ENCODE data around the gene SLC6A1. TPM values are rescaled to one million over a fixed set of nuclear protein-coding genes. Genes with fewer than 3 reads are reported as not detected.

Gene SLC6A1
- total RNA-seq, 1 donor, result not detected

GRCh38 chr3:10962481-10963036, 30.0 kb upstream of the SLC6A1 start:
- no peak for TF ChIP-seq CTCF (IDR thresholded peaks at IDR 0.05; ENCODE audit: extremely low read depth, low read depth, low read length)
- Histone ChIP-seq H3K4me2 (ENCODE audit: insufficient read depth, low read length) (no peak overlapping the region), H4K20me1 (ENCODE audit: insufficient read depth, low read length) (no peaks in the 10 kb centered on the region), H3K9me3 (ENCODE audit: low read depth, low read length) (no peaks in the 10 kb centered on the region), H3K36me3 (ENCODE audit: insufficient read depth, low read length) (no peaks in the 10 kb centered on the region), H3K4me3 (ENCODE audit: insufficient read depth, low read length) (no peak overlapping the region), H3K4me1 (ENCODE audit: insufficient read depth, low read length) (no peaks in the 10 kb centered on the region), H3K27me3 (ENCODE audit: insufficient read depth, low read length) (peaks cover 19% of the 10 kb centered on the region), H2AFZ (ENCODE audit: low read length) (no peak overlapping the region), H3K79me2 (ENCODE audit: insufficient read depth, low read length) (no peaks in the 10 kb centered on the region), H3K27ac (ENCODE audit: low read depth, low read length) (no peak overlapping the region)
- no peak for DNase-seq (ENCODE audit: insufficient read length, low spot score, missing footprints)

- DNase-seq (ENCODE audit: insufficient read length, low spot score, missing footprints), result no peak
- Histone ChIP-seq H2AFZ (ENCODE audit: low read length) (no peak overlapping the region), H3K36me3 (ENCODE audit: insufficient read depth, low read length) (no peaks in the 10 kb centered on the region), H3K27ac (ENCODE audit: low read depth, low read length) (no peak overlapping the region), H3K27me3 (ENCODE audit: insufficient read depth, low read length) (peaks cover 15% of the 10 kb centered on the region), H4K20me1 (ENCODE audit: insufficient read depth, low read length) (no peaks in the 10 kb centered on the region), H3K4me1 (ENCODE audit: insufficient read depth, low read length) (no peaks in the 10 kb centered on the region), H3K9me3 (ENCODE audit: low read depth, low read length) (no peaks in the 10 kb centered on the region), H3K79me2 (ENCODE audit: insufficient read depth, low read length) (no peaks in the 10 kb centered on the region), H3K4me3 (ENCODE audit: insufficient read depth, low read length) (no peak overlapping the region), H3K4me2 (ENCODE audit: insufficient read depth, low read length) (no peak overlapping the region)
- no peak for TF ChIP-seq CTCF (IDR thresholded peaks at IDR 0.05; ENCODE audit: extremely low read depth, low read depth, low read length)
Observed at GRCh38 chr3:10964537-10965167, 27.9 kb upstream of the SLC6A1 start.

DNA sequence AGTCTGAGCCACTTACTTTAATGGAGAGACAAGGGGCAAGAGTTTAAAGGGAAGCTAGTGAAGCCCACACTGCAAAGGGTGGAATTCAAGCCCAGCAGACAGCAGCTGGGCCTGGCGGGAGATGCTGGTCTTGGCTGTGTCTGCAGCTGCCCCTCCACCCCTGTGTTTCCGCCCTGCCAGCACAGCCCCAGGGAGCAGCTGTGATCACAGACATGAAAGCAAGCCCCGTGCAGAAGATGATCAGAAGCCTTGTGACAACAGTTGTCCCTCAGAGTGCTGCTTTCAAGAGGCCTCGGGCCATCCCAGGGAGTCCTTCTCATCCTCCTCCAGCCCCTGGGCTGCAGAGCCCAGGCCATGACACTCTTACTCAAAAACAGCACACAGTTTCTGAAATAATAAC, 24.1 kb upstream of the SLC6A1 start:
- H3K27me3 ChIP-seq (ENCODE audit: insufficient read depth, low read length), result peaks cover 33% of the 10 kb centered on the region
- H3K4me2 ChIP-seq (ENCODE audit: insufficient read depth, low read length), result no peak overlapping the region
- H3K36me3 ChIP-seq (ENCODE audit: insufficient read depth, low read length), result no peaks in the 10 kb centered on the region
- no peak for DNase-seq (ENCODE audit: insufficient read length, low spot score, missing footprints)
- H2AFZ ChIP-seq (ENCODE audit: low read length), result no peak overlapping the region
- H4K20me1 ChIP-seq (ENCODE audit: insufficient read depth, low read length), result no peaks in the 10 kb centered on the region
- H3K4me1 ChIP-seq (ENCODE audit: insufficient read depth, low read length), result no peaks in the 10 kb centered on the region
- no peaks in the 10 kb centered on the region for H3K79me2 ChIP-seq (ENCODE audit: insufficient read depth, low read length)
- TF ChIP-seq CTCF (IDR thresholded peaks at IDR 0.05; ENCODE audit: extremely low read depth, low read depth, low read length), result no peak
- no peak overlapping the region for H3K4me3 ChIP-seq (ENCODE audit: insufficient read depth, low read length)
- no peak overlapping the region for H3K27ac ChIP-seq (ENCODE audit: low read depth, low read length)
- no peaks in the 10 kb centered on the region for H3K9me3 ChIP-seq (ENCODE audit: low read depth, low read length)

DNA sequence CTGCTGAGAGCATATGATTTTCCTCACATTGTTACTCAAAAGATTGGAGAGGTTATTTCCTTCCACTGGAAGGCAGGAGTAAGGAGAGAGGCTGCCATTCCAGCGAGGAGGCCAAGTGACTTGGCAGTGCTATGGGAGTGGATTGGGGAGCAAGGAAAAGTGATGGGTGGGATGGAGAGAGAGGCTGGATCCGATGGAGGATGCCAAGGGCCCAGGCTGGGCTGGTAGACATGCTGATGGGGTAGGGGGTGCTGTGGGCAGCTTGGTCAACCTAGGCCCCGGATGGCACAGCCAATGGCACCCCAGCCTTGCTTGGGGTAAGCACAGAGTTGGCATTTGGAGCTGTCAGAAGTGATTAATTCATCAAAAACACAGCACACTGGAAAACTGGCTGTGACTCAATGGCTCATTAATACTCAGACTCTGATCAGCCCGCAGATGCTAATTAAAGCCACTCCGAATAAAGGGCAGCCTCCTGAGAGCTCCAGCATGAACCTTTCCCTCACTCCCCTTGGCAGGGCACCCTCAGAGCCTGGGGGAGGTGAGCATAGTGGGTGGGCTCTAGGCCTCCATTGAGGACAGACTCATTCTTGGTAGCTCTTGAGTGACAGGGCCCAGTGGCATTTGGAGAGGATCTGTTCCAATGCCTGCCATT, 22.1 kb upstream of the SLC6A1 start:
- Histone ChIP-seq H3K4me1 (ENCODE audit: insufficient read depth, low read length) (no peaks in the 10 kb centered on the region), H3K36me3 (ENCODE audit: insufficient read depth, low read length) (no peaks in the 10 kb centered on the region), H3K27ac (ENCODE audit: low read depth, low read length) (no peak overlapping the region), H3K27me3 (ENCODE audit: insufficient read depth, low read length) (peaks cover 42% of the 10 kb centered on the region), H4K20me1 (ENCODE audit: insufficient read depth, low read length) (no peaks in the 10 kb centered on the region), H3K4me3 (ENCODE audit: insufficient read depth, low read length) (no peak overlapping the region), H2AFZ (ENCODE audit: low read length) (no peak overlapping the region), H3K9me3 (ENCODE audit: low read depth, low read length) (no peaks in the 10 kb centered on the region), H3K4me2 (ENCODE audit: insufficient read depth, low read length) (no peak overlapping the region), H3K79me2 (ENCODE audit: insufficient read depth, low read length) (no peaks in the 10 kb centered on the region)
- no peak for DNase-seq (ENCODE audit: insufficient read length, low spot score, missing footprints)
- no peak for TF ChIP-seq CTCF (IDR thresholded peaks at IDR 0.05; ENCODE audit: extremely low read depth, low read depth, low read length)
